K562 (cell line): ENCODE data around the gene COQ3. TPM values are rescaled to one million over a fixed set of nuclear protein-coding genes. Genes with fewer than 3 reads are reported as not detected.
A peak's percentile ranks its signal among the peaks of the same experiment; 100 is the strongest.

ENCODE experiments used
- ATAC-seq: fragments of 200-7000 bp; cut with Tn5 transposase; 3 replicates; pipeline ENCODE4 v1.9.1; 2020; ENCODE audit warnings: moderate library complexity
- BruUV-seq: library from RNA; stranded (reverse); fragments of 400-500 nt; replicated peaks from 2 replicates; lab custom pipeline; 2021; lab: Mats Ljungman, UMichigan
- CTCF ChIA-PET: fragments of 300-600 bp; formaldehyde crosslinking; extraction: SDS; loops from one replicate; lab custom pipeline; 2021; ENCODE audit warnings: low intra/inter-chr PET ratio; lab: Yijun Ruan, JAX
- POLR2A ChIA-PET: fragments of 300-600, 350-650 bp; sonication (Branson Sonifier 250); formaldehyde crosslinking; extraction: SDS; loops from one replicate; lab custom pipeline; 2021; ENCODE audit warnings: antibody characterized with exemption, inconsistent platforms; lab: Yijun Ruan, JAX
- DNase-seq, 4 experiments: peaks; one replicate each; pipeline versions ENCODE4 v3.0.0 to v3.0.0-alpha.2; 2011 to 2018; ENCODE audit warnings: low spot score in 3 of 4, mixed read lengths in 3 of 4; ENCODE audit errors: extremely low read depth in 1 of 4
- FAIRE-seq: peaks from 2 replicates; lab custom pipeline; 2011; peaks lifted over from hg19 to GRCh38; lab: Jason Lieb, UNC
- H2AFZ ChIP-seq: 2 replicates; pipeline ENCODE4 v1.6.0; 2011; ENCODE audit warnings: low read depth, low read length, control low read depth, inconsistent platforms
- H3K27ac ChIP-seq: fragments of 200-600 bp; 3 replicates; pipeline ENCODE4 v1.8.0; 2011; ENCODE audit warnings: low read depth, mild to moderate bottlenecking, control low read depth, inconsistent platforms, low read length, moderate library complexity, mixed read lengths; ENCODE audit errors: extremely low read depth
- H3K27me3 ChIP-seq, 2 experiments: fragments of 300-600 bp in 1 of 2; 2 replicates in 1 of 2; 3 replicates in 1 of 2; pipeline versions ENCODE4 v1.6.0 to v1.8.0; 2011; ENCODE audit warnings: inconsistent platforms in 2 of 2, low read length in 2 of 2, mild to moderate bottlenecking in 1 of 2, mixed read lengths in 1 of 2, moderate library complexity in 1 of 2; ENCODE audit not compliant: control insufficient read depth in 2 of 2, insufficient read depth in 2 of 2
- H3K36me3 ChIP-seq: fragments of 300-600 bp; 3 replicates; pipeline ENCODE4 v1.8.0; 2011; ENCODE audit warnings: mild to moderate bottlenecking, low read length, inconsistent platforms; ENCODE audit not compliant: control insufficient read depth, insufficient read depth
- H3K4me1 ChIP-seq, 2 experiments: fragments of 200-600 bp in 1 of 2; replicated peaks in 1 of 2; 2 replicates in 1 of 2; 3 replicates in 1 of 2; pipeline versions ENCODE4 v1.5.1 to v1.8.0; 2011; ENCODE audit warnings: inconsistent platforms in 2 of 2, low read length in 2 of 2, mild to moderate bottlenecking in 1 of 2, mixed read lengths in 1 of 2, moderate library complexity in 1 of 2; ENCODE audit not compliant: control insufficient read depth in 2 of 2, insufficient read depth in 2 of 2
- H3K4me2 ChIP-seq: 2 replicates; pipeline ENCODE4 v1.6.1; 2011; ENCODE audit warnings: low read length, control low read depth, inconsistent platforms, mixed read lengths; ENCODE audit not compliant: insufficient read depth
- H3K4me3 ChIP-seq: fragments of 200-600 bp; sonication (generic), shearing (Covaris generic); 2 replicates; pipeline ENCODE4 v1.5.1; 2016; ENCODE audit warnings: control low read depth, inconsistent platforms
- H3K79me2 ChIP-seq: fragments of 200-600 bp; 3 replicates; pipeline ENCODE4 v1.8.0; 2011; ENCODE audit warnings: low read length, inconsistent platforms; ENCODE audit not compliant: control insufficient read depth, insufficient read depth
- H3K9ac ChIP-seq, 2 experiments: 2 replicates each; pipeline versions ENCODE4 v1.6.0 to v1.6.1; 2011; ENCODE audit warnings: low read depth in 2 of 2, low read length in 2 of 2, control low read depth in 1 of 2, inconsistent platforms in 1 of 2, mild to moderate bottlenecking in 1 of 2, mixed read lengths in 1 of 2; ENCODE audit not compliant: insufficient read depth in 1 of 2
- H3K9me1 ChIP-seq: one replicate; pipeline ENCODE4 v1.6.0; 2011; ENCODE audit warnings: inconsistent platforms, mild to moderate bottlenecking, low read length, moderate library complexity; ENCODE audit not compliant: control insufficient read depth, insufficient read depth
- H3K9me3 ChIP-seq: replicated peaks from 2 replicates; pipeline ENCODE4 v1.5.1; 2011; ENCODE audit warnings: low read depth, low read length, inconsistent platforms; ENCODE audit not compliant: control insufficient read depth, insufficient read depth
- H4K20me1 ChIP-seq: replicated peaks from 2 replicates; pipeline ENCODE4 v1.6.1; 2011; ENCODE audit warnings: low read length, inconsistent platforms, mixed read lengths; ENCODE audit not compliant: control insufficient read depth, insufficient read depth
- FOSL1 ChIP-seq: fragments of 200-800 bp; sonication (Bioruptor generic); conservative IDR thresholded peaks from 2 replicates; pipeline ENCODE4 v1.6.1; 2016; ENCODE audit warnings: missing genetic modification characterization, missing compliant biosample characterization
- FOXJ2 ChIP-seq: fragments of 200-800 bp; sonication (Bioruptor generic); IDR thresholded peaks from 2 replicates; pipeline ENCODE4 v1.6.1; 2016; ENCODE audit warnings: missing genetic modification characterization, missing compliant biosample characterization
- HNRNPUL1 ChIP-seq: fragments of 200-400 bp; formaldehyde crosslinking; IDR thresholded peaks from 2 replicates; pipeline ENCODE4 v1.6.1; 2017; ENCODE audit warnings: low read length
- MEIS2 ChIP-seq: fragments of 450-650 bp; IDR thresholded peaks from 2 replicates; pipeline ENCODE4 v1.6.1; 2014; ENCODE audit warnings: mild to moderate bottlenecking; ENCODE audit not compliant: partially characterized antibody
- PKNOX1 ChIP-seq: fragments of 450-650 bp; IDR thresholded peaks from 2 replicates; pipeline ENCODE4 v1.6.1; 2016
- THAP7 ChIP-seq: fragments of 250-450 bp; sonication (Bioruptor Pico); IDR thresholded peaks from 2 replicates; pipeline ENCODE4 v1.5.0; 2021
- ZNF121 ChIP-seq: sonication (generic); formaldehyde crosslinking; conservative IDR thresholded peaks from 2 replicates; pipeline ENCODE4 v1.8.0; 2022; ENCODE audit warnings: missing genetic modification reagents
- ZNF23 ChIP-seq: fragments of 250-450 bp; sonication (Bioruptor Pico); IDR thresholded peaks from 2 replicates; pipeline ENCODE4 v1.4.0; 2020; ENCODE audit warnings: mild to moderate bottlenecking
- WGBS: fragments of 100-300 bp; shearing (Covaris generic); methylation state at CpG from one replicate; pipeline ENCODE4 v1.1.6; 2016; ENCODE audit warnings: low coverage, mixed read lengths; ENCODE audit not compliant: insufficient coverage; ENCODE audit errors: missing lambda C conversion rate; 5-methylcytosine and 5-hydroxymethylcytosine counted together
- in situ Hi-C: fragments of 300-500 bp; cut with MboI; formaldehyde crosslinking; loops from 4 replicates; pipeline ENCODE4 v1.15.0; 2018; ENCODE audit warnings: inconsistent platforms, mixed read lengths
- intact Hi-C: fragments of 100-400 bp; cut with micrococcal nuclease; formaldehyde crosslinking; loops from 2 replicates; pipeline ENCODE4 v1.14.2; 2022
- polyA plus RNA-seq, 8 experiments: library from polyadenylated mRNA; depleted of rRNA in 4 of 8; stranded (reverse) in 5 of 8; unstranded in 3 of 8; fragments of >200 nt; fragmentation: Nextera tagmentation in 2 of 8; fragmentation: Illumina TruSeq in 1 of 8; extraction: Ambion mirVana in 2 of 8; extraction: Trizol in 1 of 8; gene quantifications; 2 replicates each; pipeline versions ENCODE4 v1.2.1 to v1.2.3, GENCODE V29; 2011 to 2014; ENCODE audit warnings: inconsistent platforms in 1 of 8, missing spikeins in 1 of 8
- total RNA-seq, 7 experiments: library from RNA; depleted of rRNA in 6 of 7; stranded (reverse); fragments of >200 nt in 6 of 7; fragmentation: Illumina TruSeq in 2 of 7; extraction: Trizol in 2 of 7; gene quantifications; 2 replicates each; pipeline versions ENCODE4 v1.2.1 to v1.2.3, GENCODE V29; 2011 to 2021; ENCODE audit warnings: low replicate concordance in 1 of 7

The COQ3 gene
- total and polyA plus RNA-seq, 9 of the 15 experiments (the other 6 are each of a cell fraction or from before 2014, with no cell fraction given): 16.9 to 137 (median 33.9) TPM

- BruUV-seq: no TSS peak
- Histone ChIP-seq H3K9me1 (no peaks in the 10 kb centered on the region), H4K20me1 (no peaks in the 10 kb centered on the region), H3K4me1 (no peaks in the 10 kb centered on the region), H3K4me3 (no peak overlapping the region), H3K9me3 (no peaks in the 10 kb centered on the region), H2AFZ (no peak overlapping the region), H3K27me3 (no peaks in the 10 kb centered on the region), H3K27ac (no peak overlapping the region), H3K79me2 (peaks cover 17% of the 10 kb centered on the region), H3K9ac (no peak overlapping the region), H3K4me2 (no peak overlapping the region), H3K36me3 (peaks cover 96% of the 10 kb centered on the region)
- no peak for ATAC-seq
- 77% methylated on average over 7 of the region's 7 CpGs for WGBS
- intact Hi-C loops: no loop called here
- no peak for FAIRE-seq
- DNase-seq: no peak
- ChIA-PET POLR2A (interaction anchor here (1.2 kb wide), 1 partner anchor 19 kb away, joined by 3 read pairs; no protein-coding TSS in a partner anchor), CTCF (no interaction called here)
- no peak for TF ChIP-seq ZNF23 (CRISPR knock-in tag)
- peak; percentile 34 for TF ChIP-seq ZNF121 (CRISPR knock-in tag)
- in situ Hi-C loops: no loop called here
Measured at GRCh38 chr6:99407076-99407475, 13.1 kb upstream of the COQ3 start.

GRCh38 chr6:99402448-99402847 lies 8.5 kb upstream of the COQ3 start:
- Histone ChIP-seq H3K27me3 (no peaks in the 10 kb centered on the region), H3K4me3 (no peak overlapping the region), H4K20me1 (no peaks in the 10 kb centered on the region), H3K9ac (no peak overlapping the region), H3K9me1 (no peaks in the 10 kb centered on the region), H3K36me3 (peaks cover 97% of the 10 kb centered on the region), H3K4me1 (no peaks in the 10 kb centered on the region), H3K27ac (no peak overlapping the region), H3K4me2 (no peak overlapping the region), H3K9me3 (no peaks in the 10 kb centered on the region), H3K79me2 (no peaks in the 10 kb centered on the region), H2AFZ (no peak overlapping the region)
- TF ChIP-seq FOXJ2 (tag): no peak
- TF ChIP-seq FOSL1: 0 out of 2 replicates have a peak, but pooled peaks have one; percentile 19
- TF ChIP-seq THAP7 (CRISPR knock-in tag): no peak
- peak; percentile 34 for TF ChIP-seq MEIS2
- TF ChIP-seq PKNOX1: 0 out of 2 replicates have a peak, but pooled peaks have one; percentile 28
- TF ChIP-seq HNRNPUL1: no peak
- ChIA-PET POLR2A (interaction anchor here (0.6 to 1.9 kb wide), 5 partner anchors 9 to 109 kb away, joined by 3 to 9 read pairs (median 5); partner anchors contain the start of genes COQ3 and PNISR), CTCF (no interaction called here)
- no peak for FAIRE-seq
- in situ Hi-C loops (no loop called here), intact Hi-C loops (no loop called here)
- no TSS peak for BruUV-seq
- WGBS: 93% methylated on average over 5 of the region's 5 CpGs
- DNase-seq: no peak
- ATAC-seq: no peak
